Muscle of back (tissue), 11 donors: ENCODE measurements around the gene TAOK2. TPM values are rescaled to one million over a fixed set of nuclear protein-coding genes. Genes with fewer than 3 reads are reported as not detected.

Experiments used
- DNase-seq, 3 donors: peaks; one replicate each; pipeline versions ENCODE4 v3.0.0 to v3.0.0-alpha.2; 2013
- polyA plus RNA-seq, 10 donors: library from polyadenylated mRNA; unstranded; fragments of 120-200 nt; gene quantifications; one replicate each; pipeline ENCODE4 v1.2.1, GENCODE V29; 2013; ENCODE audit not compliant: insufficient read length in 10 of 10

Gene TAOK2
- polyA plus RNA-seq, 10 donors, result 25.1 to 39.2 (median 32.9) TPM

DNA sequence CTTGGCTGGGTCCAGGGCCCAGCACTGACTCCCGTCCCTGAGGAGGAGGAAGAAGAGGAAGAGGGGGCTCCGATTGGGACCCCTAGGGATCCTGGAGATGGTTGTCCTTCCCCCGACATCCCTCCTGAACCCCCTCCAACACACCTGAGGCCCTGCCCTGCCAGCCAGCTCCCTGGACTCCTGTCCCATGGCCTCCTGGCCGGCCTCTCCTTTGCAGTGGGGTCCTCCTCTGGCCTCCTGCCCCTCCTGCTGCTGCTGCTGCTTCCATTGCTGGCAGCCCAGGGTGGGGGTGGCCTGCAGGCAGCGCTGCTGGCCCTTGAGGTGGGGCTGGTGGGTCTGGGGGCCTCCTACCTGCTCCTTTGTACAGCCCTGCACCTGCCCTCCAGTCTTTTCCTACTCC, 13.3 kb downstream of the TAOK2 start:
- no peak for DNase-seq

DNA sequence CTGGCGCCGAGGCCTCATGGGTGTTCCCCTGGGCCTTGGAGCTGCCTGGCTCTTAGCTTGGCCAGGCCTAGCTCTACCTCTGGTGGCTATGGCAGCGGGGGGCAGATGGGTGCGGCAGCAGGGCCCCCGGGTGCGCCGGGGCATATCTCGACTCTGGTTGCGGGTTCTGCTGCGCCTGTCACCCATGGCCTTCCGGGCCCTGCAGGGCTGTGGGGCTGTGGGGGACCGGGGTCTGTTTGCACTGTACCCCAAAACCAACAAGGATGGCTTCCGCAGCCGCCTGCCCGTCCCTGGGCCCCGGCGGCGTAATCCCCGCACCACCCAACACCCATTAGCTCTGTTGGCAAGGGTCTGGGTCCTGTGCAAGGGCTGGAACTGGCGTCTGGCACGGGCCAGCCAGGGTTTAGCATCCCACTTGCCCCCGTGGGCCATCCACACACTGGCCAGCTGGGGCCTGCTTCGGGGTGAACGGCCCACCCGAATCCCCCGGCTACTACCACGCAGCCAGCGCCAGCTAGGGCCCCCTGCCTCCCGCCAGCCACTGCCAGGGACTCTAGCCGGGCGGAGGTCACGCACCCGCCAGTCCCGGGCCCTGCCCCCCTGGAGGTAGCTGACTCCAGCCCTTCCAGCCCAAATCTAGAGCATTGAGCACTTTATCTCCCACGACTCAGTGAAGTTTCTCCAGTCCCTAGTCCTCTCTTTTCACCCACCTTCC, 13.9 kb downstream of the TAOK2 start:
- no peak for DNase-seq

DNA sequence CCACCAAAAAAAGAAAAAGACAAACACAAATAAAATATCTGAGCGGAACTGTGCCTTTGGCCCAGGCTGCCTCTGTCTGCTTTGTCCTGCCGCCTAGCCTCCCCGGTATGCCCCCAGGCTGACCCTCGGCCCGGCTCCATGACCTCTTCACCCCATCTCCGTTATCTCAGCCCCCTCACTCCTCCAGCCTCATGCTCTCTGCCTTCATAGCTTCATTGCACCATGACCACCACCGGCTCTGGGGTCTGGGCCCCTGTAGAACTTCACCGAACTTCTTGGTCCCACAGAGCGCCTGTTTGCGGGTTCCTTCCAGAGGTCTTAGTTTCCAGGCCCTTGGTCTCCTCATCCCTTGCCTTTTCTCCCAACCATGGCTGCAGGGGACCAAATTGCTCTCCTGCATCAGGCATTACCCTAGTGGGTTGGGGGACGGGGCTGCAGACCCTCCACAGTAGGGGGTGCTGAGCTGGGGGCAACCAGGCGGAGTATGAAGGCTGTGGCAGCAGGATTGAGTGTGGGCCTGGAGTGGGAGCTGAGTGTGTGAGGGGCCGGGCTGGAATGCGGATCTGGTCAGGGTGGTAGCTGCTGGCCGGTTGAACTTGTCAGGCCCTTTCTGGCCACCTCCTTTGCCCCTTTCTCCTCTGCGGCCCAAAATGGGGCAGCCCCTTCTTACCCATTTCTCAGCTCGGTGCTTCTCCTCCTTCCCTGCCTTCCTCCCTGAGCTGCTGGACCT, 14.8 kb downstream of the TAOK2 start:
- DNase-seq, result no peak

DNA sequence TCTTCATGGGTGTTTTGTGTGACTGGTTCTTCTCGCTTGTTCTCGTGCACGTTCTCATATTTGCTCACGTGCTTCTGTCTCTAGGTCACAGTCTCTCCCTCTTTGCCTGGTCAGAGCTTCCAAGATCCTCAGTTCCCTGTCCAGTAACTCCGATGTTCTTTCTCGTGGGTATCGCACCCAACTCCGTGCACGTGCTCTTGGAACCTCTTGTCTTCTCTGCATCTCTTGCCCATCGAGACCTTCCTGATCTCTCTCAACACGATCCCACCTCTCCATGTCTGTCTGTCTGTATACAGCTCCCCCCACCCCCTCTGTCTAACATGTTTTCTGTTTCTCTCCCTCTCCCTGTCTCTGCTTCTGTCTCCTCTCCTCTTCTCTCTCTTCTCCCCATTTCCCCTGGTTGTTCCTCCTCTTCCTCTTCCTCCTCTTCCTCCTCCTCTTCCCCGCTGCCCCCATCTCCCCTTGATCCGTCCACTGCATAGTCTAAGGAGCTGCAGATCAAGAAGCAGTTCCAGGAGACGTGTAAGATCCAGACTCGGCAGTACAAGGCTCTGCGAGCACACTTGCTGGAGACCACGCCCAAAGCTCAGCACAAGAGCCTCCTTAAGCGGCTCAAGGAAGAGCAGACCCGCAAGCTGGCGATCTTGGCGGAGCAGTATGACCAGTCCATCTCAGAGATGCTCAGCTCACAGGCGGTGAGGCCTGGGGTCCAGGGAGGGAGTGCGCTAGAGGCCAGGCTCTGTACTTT, 15.6 kb downstream of the TAOK2 start:
- no peak for DNase-seq

DNA sequence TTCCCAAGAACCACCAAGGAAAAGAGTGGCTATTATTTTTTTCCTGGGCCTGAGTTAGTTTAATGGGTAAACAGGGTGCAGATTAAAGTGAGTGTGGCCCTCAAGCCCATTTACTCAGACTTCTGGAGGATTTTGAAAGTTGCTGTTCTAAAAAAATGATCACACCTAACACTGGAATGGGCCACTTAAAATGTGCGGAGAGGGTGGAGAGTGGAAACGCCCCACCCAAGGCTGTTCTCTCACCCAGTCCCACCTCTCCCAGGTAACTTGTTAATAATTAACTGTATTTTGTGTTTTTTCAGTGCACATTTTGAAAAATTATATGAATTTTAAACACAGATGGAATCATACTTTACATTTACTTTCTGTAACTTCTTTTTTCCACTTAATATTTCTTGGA, 16.4 kb downstream of the TAOK2 start:
- DNase-seq, result no peak

DNA sequence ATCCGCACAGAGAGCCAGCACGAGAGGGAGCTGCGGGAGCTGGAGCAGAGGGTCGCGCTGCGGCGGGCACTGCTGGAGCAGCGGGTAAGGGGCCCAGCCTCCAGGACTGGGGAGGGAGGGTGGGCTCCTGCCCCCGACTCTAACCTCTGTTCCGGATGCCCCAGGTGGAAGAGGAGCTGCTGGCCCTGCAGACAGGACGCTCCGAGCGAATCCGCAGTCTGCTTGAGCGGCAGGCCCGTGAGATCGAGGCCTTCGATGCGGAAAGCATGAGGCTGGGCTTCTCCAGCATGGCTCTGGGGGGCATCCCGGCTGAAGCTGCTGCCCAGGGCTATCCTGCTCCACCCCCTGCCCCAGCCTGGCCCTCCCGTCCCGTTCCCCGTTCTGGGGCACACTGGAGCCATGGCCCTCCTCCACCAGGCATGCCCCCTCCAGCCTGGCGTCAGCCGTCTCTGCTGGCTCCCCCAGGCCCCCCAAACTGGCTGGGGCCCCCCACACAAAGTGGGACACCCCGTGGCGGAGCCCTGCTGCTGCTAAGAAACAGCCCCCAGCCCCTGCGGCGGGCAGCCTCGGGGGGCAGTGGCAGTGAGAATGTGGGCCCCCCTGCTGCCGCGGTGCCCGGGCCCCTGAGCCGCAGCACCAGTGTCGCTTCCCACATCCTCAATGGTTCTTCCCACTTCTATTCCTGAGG, 17.4 kb downstream of the TAOK2 start:
- DNase-seq, result no peak

DNA sequence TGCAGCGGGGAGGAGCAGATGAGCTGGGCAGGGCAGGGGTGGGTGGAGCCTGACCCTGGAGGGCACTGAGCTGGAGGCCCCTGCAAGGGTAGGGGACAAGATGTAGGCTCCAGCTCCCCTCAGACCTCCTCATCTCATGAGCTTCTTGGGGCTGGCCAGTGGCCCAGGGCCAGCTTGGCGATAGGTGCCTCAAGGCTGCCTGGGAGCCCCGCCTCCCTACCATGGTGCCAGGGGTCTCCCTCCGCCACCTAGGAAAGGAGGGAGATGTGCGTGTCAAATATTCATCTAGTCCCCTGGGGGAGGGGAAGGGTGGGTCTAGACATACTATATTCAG, 17.9 kb downstream of the TAOK2 start:
- DNase-seq, result no peak

DNA sequence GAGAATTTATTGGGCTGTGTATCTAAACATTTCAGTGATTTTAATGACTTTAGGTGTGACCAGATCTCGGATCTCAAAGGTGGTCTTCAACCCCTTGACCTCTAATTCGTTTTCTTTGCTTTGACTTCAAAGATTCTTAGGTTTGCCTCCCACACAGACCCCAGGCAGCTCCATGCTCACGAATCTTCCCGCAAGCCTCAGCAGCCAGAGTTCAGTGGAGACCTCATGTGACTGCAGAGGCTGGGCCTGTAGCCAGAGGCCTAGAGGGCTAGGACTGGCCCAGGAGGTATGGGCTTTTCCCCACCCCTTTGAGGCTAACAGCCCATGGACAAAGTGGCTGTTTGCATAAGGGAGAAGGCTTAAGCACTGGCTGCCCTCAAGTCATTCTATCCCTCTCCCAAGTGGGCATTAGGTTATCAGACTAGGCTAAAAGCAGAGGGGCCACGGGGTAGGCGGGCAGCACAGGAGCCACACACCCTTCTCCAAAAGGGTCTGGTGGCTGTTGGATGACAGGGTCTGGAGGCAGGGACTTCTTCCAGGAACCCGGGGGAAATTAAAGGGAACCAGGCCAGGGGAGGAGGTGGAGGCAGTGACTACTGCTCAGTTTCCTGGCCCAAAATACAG, 18.8 kb downstream of the TAOK2 start:
- no peak for DNase-seq

DNA sequence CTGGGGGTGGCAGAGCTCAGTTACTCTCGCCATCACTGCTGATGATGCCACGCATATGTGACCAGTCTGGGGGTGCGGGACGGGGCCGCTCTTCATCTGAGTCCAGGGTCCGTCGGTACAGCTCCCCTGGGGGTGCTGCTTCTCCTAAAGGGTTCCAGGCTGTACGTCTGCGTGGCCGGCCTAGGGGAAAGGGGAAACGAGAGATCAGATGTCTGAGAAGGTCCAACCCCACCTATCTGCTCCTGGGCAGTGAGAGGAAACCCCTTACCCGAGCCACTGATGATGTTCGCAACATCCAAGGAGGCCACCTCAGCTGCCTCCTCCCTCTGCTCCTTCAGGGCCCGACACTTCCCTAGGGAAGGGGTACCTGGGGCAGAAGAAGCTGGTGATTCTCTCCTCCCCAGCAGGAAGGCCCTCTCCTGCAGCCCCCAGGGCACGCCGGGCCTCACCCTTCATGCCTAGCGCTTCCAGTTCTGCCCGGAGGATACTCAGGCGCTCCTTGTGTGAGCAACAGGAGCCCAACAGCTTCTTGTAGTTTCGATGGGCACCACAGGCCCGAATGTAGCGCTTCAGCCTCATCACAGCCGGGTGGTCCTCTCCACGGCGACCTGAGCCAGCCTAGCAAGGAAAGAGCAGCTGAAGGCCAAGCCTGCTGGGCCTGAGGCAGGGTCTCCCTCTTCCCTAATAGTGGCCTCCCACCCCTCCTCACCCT, 19.7 kb downstream of the TAOK2 start:
- no peak for DNase-seq

DNA sequence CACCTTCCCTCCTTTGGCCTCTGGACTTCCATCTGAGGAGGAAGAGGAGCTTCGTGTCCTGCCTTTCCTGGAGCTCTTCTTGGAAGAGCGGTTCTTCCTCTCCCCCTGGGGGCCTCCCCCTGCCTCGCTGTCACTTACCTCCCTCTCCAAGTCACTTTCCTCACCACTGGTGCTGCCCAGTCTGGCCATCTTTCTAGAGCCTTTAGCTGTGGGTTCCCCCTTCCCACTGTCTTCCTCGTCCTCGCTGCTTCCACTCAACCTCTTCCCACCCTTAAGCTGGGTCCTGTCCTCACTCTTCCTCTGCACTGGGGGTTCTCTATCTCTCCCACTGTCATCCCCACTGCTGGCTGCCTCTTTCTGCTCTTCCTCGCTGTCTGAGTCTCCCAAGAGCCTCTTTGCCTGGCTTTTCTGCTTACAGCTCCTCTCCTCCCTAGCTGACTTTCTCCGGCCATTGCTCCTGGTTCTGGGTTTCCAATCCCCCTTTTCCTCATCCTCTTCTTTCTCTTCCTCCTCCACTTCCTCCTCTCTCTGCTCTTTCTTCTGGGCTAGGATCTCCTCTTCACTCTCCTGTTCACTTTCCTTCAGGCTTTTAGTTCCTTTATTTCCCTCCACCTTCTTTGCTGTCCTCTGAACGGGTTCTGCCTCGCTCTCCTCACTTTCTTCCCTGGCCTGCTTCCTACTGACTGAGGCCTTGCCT, 20.4 kb downstream of the TAOK2 start:
- no peak for DNase-seq

DNA sequence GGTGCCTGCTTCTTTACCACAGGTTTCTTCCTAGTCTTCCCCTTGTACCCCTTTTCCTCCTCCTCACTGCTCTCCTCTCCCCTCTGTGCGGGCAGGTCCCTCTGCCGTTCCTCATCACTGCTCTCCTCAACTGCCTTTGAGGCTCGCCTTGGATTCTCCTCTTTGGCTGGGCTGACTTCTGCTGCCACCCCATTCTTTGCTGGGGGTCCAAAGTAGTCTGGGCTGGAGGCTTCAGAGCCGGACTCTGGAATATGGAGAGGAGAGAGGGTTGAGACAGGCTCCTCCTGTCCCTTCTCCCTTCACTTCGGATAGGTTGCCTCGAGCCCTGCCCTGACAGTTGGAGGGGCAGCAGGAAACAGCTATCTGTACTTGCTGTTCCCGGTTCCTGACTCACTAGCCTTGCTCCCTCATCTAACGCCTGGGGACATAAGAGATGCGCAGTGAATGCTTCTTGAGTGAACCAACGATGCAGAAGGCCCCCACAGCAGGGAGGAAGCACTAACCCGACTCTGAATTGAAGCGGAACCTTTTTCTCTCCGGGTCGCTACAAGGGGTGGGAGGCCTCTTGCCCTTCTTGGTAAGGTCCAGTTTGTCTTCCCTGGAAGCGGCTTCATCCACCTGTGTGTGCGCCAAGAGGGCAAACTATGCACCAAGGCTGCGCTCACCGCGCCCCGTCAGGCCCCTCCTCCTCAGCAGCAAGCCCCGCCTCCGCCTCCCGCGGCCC, 21.1 kb downstream of the TAOK2 start:
- peak in 2 of 3 donors; percentile 40 to 43 for DNase-seq

DNA sequence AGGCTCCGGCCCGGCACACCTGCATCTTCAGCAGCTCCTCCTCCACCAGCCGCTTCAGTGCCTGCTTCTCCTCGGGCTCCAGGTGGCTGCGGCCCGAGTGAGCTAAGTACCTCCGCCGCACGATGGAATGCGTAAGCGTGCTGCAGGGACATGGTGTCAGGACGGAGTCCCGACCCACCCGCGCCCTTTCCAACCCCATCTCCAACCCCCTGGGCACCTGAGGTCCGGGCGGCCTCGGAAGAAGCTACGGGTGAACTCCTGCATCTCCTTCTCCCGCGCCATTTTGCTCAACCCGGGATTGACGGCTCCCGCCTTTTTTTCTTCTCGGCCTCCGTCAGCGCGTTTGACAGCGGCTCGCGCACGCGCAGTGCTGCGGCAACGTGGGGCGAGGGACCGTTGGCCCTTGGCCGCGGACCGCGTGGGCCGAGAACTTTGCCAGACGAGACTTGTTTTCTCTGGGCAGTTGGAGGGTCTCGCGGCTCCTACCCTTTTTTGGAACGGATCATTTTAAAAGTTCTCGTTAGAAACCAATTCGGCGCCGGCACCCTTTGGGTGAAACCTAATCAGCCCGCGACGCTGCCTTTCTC, 21.7 kb downstream of the TAOK2 start, which contains the start of gene HIRIP3:
Gene HIRIP3 (minus strand): TSS at position 294 of the 587 bp plus-strand sequence. CDS start 12 bp downstream, at position 282.
- DNase-seq, result peak in 2 of 3 donors; percentile 79 to 91

DNA sequence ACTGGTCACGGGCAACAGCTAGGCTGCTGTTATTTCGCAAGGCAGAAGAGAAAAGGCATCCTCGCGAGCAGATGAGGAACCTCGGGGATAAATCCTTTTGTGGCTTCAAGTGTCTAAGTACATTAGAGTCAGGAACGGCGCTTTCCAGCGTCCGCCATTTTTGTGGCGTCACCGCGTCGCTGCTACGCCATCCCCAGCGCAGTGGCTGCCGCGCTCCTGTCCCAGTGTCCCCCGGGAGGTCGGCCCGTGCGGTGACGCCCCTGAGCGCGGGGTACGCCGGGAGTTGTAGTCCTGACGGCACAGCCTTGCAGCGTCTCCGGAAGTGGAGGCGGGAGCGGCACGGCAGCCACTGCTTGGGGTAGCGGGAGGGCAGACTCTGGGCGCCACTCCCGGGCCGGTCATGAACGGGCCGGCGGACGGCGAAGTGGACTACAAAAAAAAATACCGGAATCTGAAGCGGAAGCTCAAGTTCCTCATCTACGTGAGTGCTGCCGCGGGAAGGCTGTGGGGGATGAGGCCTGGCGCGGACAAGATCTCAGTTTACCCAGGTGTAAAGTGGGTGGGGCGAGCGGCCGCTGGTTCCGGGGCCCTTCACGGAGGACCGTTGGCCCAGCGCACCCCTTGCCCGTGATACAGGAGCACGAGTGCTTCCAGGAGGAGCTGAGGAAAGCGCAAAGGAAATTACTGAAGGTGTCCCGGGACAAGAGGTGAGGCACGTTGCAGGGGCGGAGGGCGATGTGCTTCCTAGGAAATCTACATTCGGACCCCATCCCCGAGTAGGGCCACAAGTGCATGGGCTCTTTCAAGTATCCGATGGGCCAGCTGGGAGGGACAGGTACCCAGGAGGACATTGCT, 22.5 kb downstream of the TAOK2 start, which contains the start of gene INO80E:
Gene INO80E (plus strand): TSS at position 331 of the 855 bp plus-strand sequence. CDS start 70 bp downstream, at position 401.
- peak; percentile 96 to 99 (median 97) for DNase-seq

DNA sequence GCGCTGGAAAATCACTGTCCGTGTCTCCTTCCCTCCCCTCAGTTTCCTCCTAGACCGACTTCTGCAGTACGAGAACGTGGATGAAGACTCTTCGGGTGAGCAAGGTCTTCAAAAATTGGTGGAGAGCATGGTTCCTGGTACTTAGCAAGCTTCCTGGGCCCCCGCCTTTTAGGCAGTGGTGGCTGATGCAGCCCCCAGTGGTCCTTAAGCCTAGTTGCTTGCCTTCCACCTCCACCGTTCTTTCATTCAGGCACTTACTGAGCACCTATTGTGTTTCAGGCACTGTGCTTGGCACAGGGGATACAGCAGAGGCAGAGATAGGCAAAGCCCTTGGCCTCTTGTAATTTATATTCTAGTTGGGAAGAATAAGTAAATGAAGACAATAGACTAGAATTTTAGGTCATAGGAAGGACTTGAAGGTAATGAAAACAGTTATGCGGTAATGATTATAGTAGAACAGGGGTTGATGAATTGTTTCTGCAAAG, 23.1 kb downstream of the TAOK2 start:
- DNase-seq, result no peak

DNA sequence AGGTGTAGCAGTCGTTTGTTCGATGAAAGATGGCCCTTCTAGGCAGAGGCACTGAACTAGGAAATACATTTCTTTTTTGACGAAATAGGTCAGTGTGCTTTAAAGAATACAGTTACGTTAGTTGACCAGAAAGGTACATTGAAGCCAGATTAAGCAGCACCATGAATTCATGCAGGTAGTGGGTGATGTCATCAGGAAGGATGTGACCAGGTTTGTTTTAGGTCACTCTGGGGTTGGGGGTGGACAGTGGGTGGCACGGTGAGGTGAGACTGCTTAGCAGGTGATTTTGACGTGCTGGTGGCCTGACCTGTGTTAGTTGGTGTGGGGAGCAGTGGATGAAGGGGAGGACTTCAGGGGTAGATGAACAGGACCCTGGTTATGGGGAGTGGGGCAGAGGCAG, 25.9 kb downstream of the TAOK2 start:
- no peak for DNase-seq

DNA sequence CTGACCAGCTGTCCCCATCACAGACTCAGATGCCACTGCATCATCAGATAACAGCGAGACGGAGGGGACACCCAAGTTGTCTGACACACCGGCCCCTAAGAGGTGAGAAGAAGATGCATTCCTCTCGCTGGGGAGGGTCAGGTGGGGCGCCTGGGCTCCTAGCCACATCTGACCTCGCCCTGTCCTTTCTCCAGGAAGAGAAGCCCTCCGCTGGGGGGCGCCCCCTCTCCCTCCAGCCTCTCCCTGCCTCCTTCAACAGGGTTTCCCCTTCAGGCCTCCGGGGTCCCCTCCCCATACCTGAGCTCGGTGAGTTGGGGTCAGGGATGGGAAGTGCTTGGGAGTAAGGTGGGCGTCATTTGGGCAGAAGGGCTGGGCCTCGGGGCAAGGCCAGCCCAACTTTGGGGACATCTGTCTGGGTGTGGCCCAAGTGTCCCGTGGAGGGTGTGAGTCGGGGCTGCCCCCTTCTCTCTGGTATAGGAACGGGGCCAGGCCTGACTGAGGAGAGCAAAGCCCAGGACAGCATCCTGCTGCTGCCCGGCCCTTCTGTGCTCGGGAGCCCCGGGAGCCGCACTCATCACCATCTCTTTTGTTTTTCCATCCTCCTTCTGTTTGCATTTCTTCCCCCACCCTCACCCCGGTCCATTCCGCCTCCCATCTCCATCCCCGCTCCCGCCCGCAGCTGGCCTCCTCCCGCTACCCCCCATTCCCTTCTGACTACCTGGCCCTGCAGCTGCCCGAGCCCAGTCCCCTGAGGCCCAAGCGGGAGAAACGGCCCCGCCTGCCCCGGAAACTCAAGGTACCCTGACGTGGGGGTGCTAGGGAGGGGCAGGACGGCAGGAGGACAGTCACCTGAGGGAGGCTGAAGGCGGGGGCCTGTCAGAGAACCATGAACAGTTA, 27.3 kb downstream of the TAOK2 start:
- no peak for DNase-seq
